ENCODE results near the gene LHX5.

The LHX5 gene

GRCh38 chr12:113438523-113439300, 33.0 kb downstream of the LHX5 start:
- no peak for DNase-seq

- DNase-seq: no peak
Measured at GRCh38 chr12:113437729-113438100, 34.0 kb downstream of the LHX5 start.

- no peak for DNase-seq
Measured at GRCh38 chr12:113436993-113437728, 34.5 kb downstream of the LHX5 start.

GRCh38 chr12:113436586-113436985, 35.1 kb downstream of the LHX5 start:
- no peak for DNase-seq

GRCh38 chr12:113435367-113435766, 36.3 kb downstream of the LHX5 start:
- DNase-seq: no peak

GRCh38 chr12:113432986-113433385, 38.7 kb downstream of the LHX5 start:
- DNase-seq: no peak

- DNase-seq: no peak
Measured at GRCh38 chr12:113428482-113428881, 43.2 kb downstream of the LHX5 start.

- DNase-seq: no peak
Measured at GRCh38 chr12:113427882-113428281, 43.8 kb downstream of the LHX5 start.

GRCh38 chr12:113425960-113426453, 45.7 kb downstream of the LHX5 start:
- no peak for DNase-seq

GRCh38 chr12:113424915-113425823, 46.5 kb downstream of the LHX5 start:
- peak; percentile 61 for DNase-seq

- DNase-seq: no peak
Measured at GRCh38 chr12:113424456-113424855, 47.2 kb downstream of the LHX5 start.

GRCh38 chr12:113422886-113423669, 48.6 kb downstream of the LHX5 start:
- no peak for DNase-seq

GRCh38 chr12:113422030-113422885, 49.4 kb downstream of the LHX5 start, which contains the start of gene SDSL:
TSS of gene SDSL (plus strand) at chr12:113422380. CDS start at chr12:113427983, 5,603 bp downstream.
- peak; percentile 78 for DNase-seq

GRCh38 chr12:113420996-113421595, 50.6 kb downstream of the LHX5 start:
- DNase-seq: no peak

GRCh38 chr12:113418213-113418879, 53.3 kb downstream of the LHX5 start:
- DNase-seq: no peak

GRCh38 chr12:113416091-113416754, 55.4 kb downstream of the LHX5 start:
- no peak for DNase-seq

GRCh38 chr12:113414519-113415038, 57.1 kb downstream of the LHX5 start:
- DNase-seq: no peak

- DNase-seq: no peak
Measured at GRCh38 chr12:113413488-113413939, 58.2 kb downstream of the LHX5 start.

All from NCI-H510A treated with DMSO at 0.1 percent for 48 hours (cell line).